Trophoblast cell (in vitro differentiated cells and primary cell): ENCODE measurements around the gene OR6C65.

Source experiments
- DNase-seq, 2 donors: peaks; one replicate each; pipeline ENCODE4 v3.0.0-alpha.2; 2016
- H2AFZ ChIP-seq: 2 replicates; pipeline ENCODE4 v1.6.1; 2013; ENCODE audit warnings: low read length, moderate library complexity, mild to moderate bottlenecking; ENCODE audit not compliant: insufficient read depth, poor library complexity
- H2AK5ac ChIP-seq: 2 replicates; pipeline ENCODE4 v1.6.1; 2013; ENCODE audit warnings: mild to moderate bottlenecking, low read length
- H2BK120ac ChIP-seq: 2 replicates; pipeline ENCODE4 v1.6.1; 2013; ENCODE audit warnings: low read length, mild to moderate bottlenecking, moderate library complexity; ENCODE audit not compliant: insufficient read depth, poor library complexity
- H2BK12ac ChIP-seq: 2 replicates; pipeline ENCODE4 v1.6.1; 2013; ENCODE audit warnings: mild to moderate bottlenecking, low read length, moderate library complexity
- H2BK5ac ChIP-seq: 2 replicates; pipeline ENCODE4 v1.6.1; 2013; ENCODE audit warnings: low read length, low read depth, moderate library complexity, mild to moderate bottlenecking; ENCODE audit not compliant: poor library complexity
- H3K14ac ChIP-seq: 2 replicates; pipeline ENCODE4 v1.6.1; 2013; ENCODE audit warnings: mild to moderate bottlenecking, low read length
- H3K18ac ChIP-seq: 2 replicates; pipeline ENCODE4 v1.6.1; 2013; ENCODE audit warnings: mild to moderate bottlenecking, low read length
- H3K23ac ChIP-seq: 2 replicates; pipeline ENCODE4 v1.6.1; 2013; ENCODE audit warnings: low read length
- H3K27ac ChIP-seq: 2 replicates; pipeline ENCODE4 v1.5.1; 2013; ENCODE audit warnings: low read depth, mild to moderate bottlenecking, inconsistent platforms, low read length, moderate library complexity
- H3K27me3 ChIP-seq: 2 replicates; pipeline ENCODE4 v1.6.1; 2013; ENCODE audit warnings: inconsistent platforms, mild to moderate bottlenecking, low read length, moderate library complexity; ENCODE audit not compliant: insufficient read depth
- H3K36me3 ChIP-seq, 2 experiments: 1 replicate in 1 of 2; 2 replicates in 1 of 2; pipeline ENCODE4 v1.6.1; 2013; ENCODE audit warnings: low read length in 2 of 2, mild to moderate bottlenecking in 2 of 2, moderate library complexity in 1 of 2; ENCODE audit not compliant: insufficient read depth in 2 of 2, control insufficient read depth in 1 of 2
- H3K4ac ChIP-seq: 2 replicates; pipeline ENCODE4 v1.6.1; 2013; ENCODE audit warnings: low read depth, mild to moderate bottlenecking, low read length, moderate library complexity
- H3K4me1 ChIP-seq, 2 experiments: 1 replicate in 1 of 2; 2 replicates in 1 of 2; pipeline ENCODE4 v1.6.1; 2013; ENCODE audit warnings: low read length in 2 of 2, mild to moderate bottlenecking in 2 of 2, moderate library complexity in 1 of 2; ENCODE audit not compliant: insufficient read depth in 2 of 2, control insufficient read depth in 1 of 2
- H3K4me2 ChIP-seq: 2 replicates; pipeline ENCODE4 v1.6.1; 2013; ENCODE audit warnings: inconsistent platforms, mild to moderate bottlenecking, low read length, moderate library complexity
- H3K4me3 ChIP-seq: 2 replicates; pipeline ENCODE4 v1.5.1; 2013; ENCODE audit warnings: mild to moderate bottlenecking, low read depth, low read length, inconsistent platforms
- H3K79me1 ChIP-seq: one replicate; pipeline ENCODE4 v1.6.1; 2013; ENCODE audit warnings: low read length
- H3K79me2 ChIP-seq: 2 replicates; pipeline ENCODE4 v1.6.1; 2013; ENCODE audit warnings: low read length, mild to moderate bottlenecking; ENCODE audit not compliant: control insufficient read depth, insufficient read depth, poor library complexity
- H3K9ac ChIP-seq: 2 replicates; pipeline ENCODE4 v1.6.1; 2013; ENCODE audit warnings: mild to moderate bottlenecking, low read length
- H3K9me3 ChIP-seq: 2 replicates; pipeline ENCODE4 v1.6.1; 2013; ENCODE audit warnings: low read depth, mild to moderate bottlenecking, control low read depth, inconsistent platforms, low read length; ENCODE audit not compliant: insufficient read depth
- H4K12ac ChIP-seq: 2 replicates; pipeline ENCODE4 v1.6.1; 2013; ENCODE audit warnings: low read depth, mild to moderate bottlenecking, low read length, moderate library complexity
- H4K8ac ChIP-seq: 2 replicates; pipeline ENCODE4 v1.6.1; 2013; ENCODE audit warnings: low read depth, mild to moderate bottlenecking, low read length, moderate library complexity
- H4K91ac ChIP-seq: one replicate; pipeline ENCODE4 v1.6.1; 2013; ENCODE audit warnings: low read depth, mild to moderate bottlenecking, low read length, moderate library complexity
- WGBS: extraction: QIAGEN DNeasy Blood & Tissue Kit; methylation state at CpG from one replicate; pipeline ENCODE4 v1.1.7; 2013; ENCODE audit warnings: missing lambda C conversion rate; ENCODE audit not compliant: insufficient read length, insufficient coverage; ENCODE audit errors: extremely low coverage; 5-methylcytosine and 5-hydroxymethylcytosine counted together

Gene OR6C65

GRCh38 chr12:55445357-55445756 lies 45.0 kb downstream of the OR6C65 start:
- no peak overlapping the region for H2BK12ac ChIP-seq
- no peak overlapping the region for H2AFZ ChIP-seq
- no peak overlapping the region for H3K27ac ChIP-seq
- no peak for DNase-seq
- WGBS, result no CpG with 5 or more reads among the region's 1 CpG
- H3K36me3 ChIP-seq, result no peaks in the 10 kb centered on the region
- H3K18ac ChIP-seq, result no peak overlapping the region
- no peaks in the 10 kb centered on the region for H3K79me1 ChIP-seq
- H3K79me2 ChIP-seq, result no peaks in the 10 kb centered on the region
- no peak overlapping the region for H4K8ac ChIP-seq
- no peak overlapping the region for H2BK120ac ChIP-seq
- H4K91ac ChIP-seq, result no peak overlapping the region
- H2BK5ac ChIP-seq, result no peak overlapping the region
- H3K4me1 ChIP-seq, result no peaks in the 10 kb centered on the region
- H3K9ac ChIP-seq, result no peak overlapping the region
- H3K27me3 ChIP-seq, result no peaks in the 10 kb centered on the region
- no peaks in the 10 kb centered on the region for H3K9me3 ChIP-seq
- no peak overlapping the region for H3K4ac ChIP-seq
- H3K4me3 ChIP-seq, result no peak overlapping the region
- H3K4me2 ChIP-seq, result no peak overlapping the region
- no peak overlapping the region for H3K14ac ChIP-seq
- H3K23ac ChIP-seq, result no peak overlapping the region
- no peak overlapping the region for H2AK5ac ChIP-seq
- H4K12ac ChIP-seq, result no peak overlapping the region

- Histone ChIP-seq H3K23ac (no peak overlapping the region), H2BK5ac (no peak overlapping the region), H3K4me3 (no peak overlapping the region), H3K36me3 (no peaks in the 10 kb centered on the region), H3K27ac (no peak overlapping the region), H3K9ac (no peak overlapping the region), H3K18ac (no peak overlapping the region), H4K12ac (no peak overlapping the region), H2BK12ac (no peak overlapping the region), H3K79me1 (no peaks in the 10 kb centered on the region), H2AK5ac (no peak overlapping the region), H4K8ac (no peak overlapping the region), H3K9me3 (no peaks in the 10 kb centered on the region), H3K4me2 (no peak overlapping the region), H4K91ac (no peak overlapping the region), H2BK120ac (no peak overlapping the region), H3K27me3 (no peaks in the 10 kb centered on the region), H3K4me1 (no peaks in the 10 kb centered on the region), H3K14ac (no peak overlapping the region), H2AFZ (no peak overlapping the region), H3K4ac (no peak overlapping the region), H3K79me2 (no peaks in the 10 kb centered on the region)
- no peak for DNase-seq
- no CpG with 5 or more reads among the region's 5 CpGs for WGBS
Observed at GRCh38 chr12:55446326-55446725, 46.0 kb downstream of the OR6C65 start.

DNA sequence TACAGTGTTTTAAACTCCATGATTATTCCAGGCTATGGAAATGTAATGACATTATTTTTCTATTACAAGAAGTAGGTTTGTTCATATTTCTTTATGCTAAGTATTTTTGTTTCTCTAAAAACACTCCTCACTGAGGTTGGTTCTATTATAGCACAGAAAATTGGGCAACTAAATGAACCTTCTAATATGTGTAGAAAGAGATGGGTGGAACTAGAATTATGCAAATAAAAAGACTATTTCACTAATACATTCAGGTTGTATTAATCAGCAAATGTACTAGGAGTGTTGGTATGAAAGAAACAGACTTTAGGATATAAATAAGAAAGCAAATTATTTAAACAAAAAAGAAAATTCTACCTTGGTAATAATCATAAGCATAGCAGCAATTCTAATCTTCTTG lies 48.5 kb downstream of the OR6C65 start:
- no peak overlapping the region for H4K8ac ChIP-seq

More for the DNA sequence above, 48.5 kb downstream of the OR6C65 start:
- no peaks in the 10 kb centered on the region for H3K9me3 ChIP-seq
- H3K4me3 ChIP-seq, result no peak overlapping the region
- H2BK5ac ChIP-seq, result no peak overlapping the region
- H3K36me3 ChIP-seq, result no peaks in the 10 kb centered on the region
- DNase-seq, result no peak
- no peak overlapping the region for H3K23ac ChIP-seq
- no peak overlapping the region for H3K18ac ChIP-seq
- no peak overlapping the region for H2AFZ ChIP-seq
- H3K4ac ChIP-seq, result no peak overlapping the region
- no peaks in the 10 kb centered on the region for H3K4me1 ChIP-seq
- H2BK12ac ChIP-seq, result no peak overlapping the region
- no peak overlapping the region for H4K12ac ChIP-seq
- no peaks in the 10 kb centered on the region for H3K79me1 ChIP-seq
- H3K14ac ChIP-seq, result no peak overlapping the region
- no peaks in the 10 kb centered on the region for H3K79me2 ChIP-seq
- no peak overlapping the region for H4K91ac ChIP-seq
- H2BK120ac ChIP-seq, result no peak overlapping the region
- H3K27me3 ChIP-seq, result no peaks in the 10 kb centered on the region
- no peak overlapping the region for H3K9ac ChIP-seq
- H3K27ac ChIP-seq, result no peak overlapping the region
- H3K4me2 ChIP-seq, result no peak overlapping the region
- H2AK5ac ChIP-seq, result no peak overlapping the region
